SK-MEL-5 (cell line): ENCODE results near the gene PRM2. TPM values are rescaled to one million over a fixed set of nuclear protein-coding genes. Genes with fewer than 3 reads are reported as not detected.

Experiments used
- DNase-seq: peaks from one replicate; pipeline ENCODE4 v3.0.0-alpha.2; 2016; ENCODE audit warnings: low read depth, low spot score
- in situ Hi-C: cut with HindIII; loops from 2 replicates; pipeline ENCODE4 v1.10.0; 2016; ENCODE audit warnings: low sequenced_read_pairs, high pct_unique_total_duplicates, low pct_unique_long_range_greater_than_20kb
- total RNA-seq: library from RNA; depleted of rRNA; stranded (reverse); fragments of >200 nt; shearing (Covaris generic); gene quantifications from 2 replicates; pipeline ENCODE4 v1.2.3, GENCODE V29; 2014

Gene PRM2
- total RNA-seq, 1 experiment from 2014 or later = not detected

DNA sequence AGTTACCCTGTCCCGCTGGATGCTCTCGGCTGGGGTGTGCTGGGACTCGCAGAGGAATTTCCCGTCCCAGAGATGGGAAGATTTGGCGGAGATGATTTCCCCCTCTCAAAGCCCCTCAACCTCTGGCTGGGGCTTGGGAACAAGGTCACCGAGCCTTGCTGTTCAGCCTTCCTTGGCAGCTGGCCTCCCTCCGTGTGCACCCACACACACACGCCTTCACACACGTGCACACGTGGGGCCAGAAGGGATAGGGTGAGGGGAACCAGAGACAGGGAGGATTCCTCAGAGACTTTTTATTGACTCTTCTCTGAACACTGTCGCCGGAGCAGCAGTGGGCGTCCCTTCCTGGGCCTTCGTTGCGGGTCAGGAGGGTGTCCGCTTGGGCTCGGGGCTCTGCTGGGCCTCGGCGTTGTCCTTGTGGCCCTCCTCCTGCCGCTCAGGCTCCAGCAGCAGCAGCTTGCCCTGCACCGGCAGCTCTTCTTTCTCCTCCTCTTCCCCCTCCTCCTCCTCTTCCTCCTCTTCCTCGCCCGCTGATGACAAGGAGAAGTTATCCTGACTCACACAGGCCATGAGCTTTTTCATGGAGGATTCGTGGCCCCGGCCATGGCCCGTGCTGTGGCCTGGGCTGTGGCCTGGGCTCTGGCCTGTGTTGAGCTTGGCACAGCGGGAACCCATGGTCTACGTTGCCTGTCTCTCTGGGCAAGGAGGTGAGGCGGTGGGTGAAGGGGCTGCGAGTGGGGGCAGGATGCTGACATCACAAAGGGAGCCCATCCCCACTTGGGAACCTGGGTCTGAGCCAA is 3.2 kb downstream of the PRM2 start, which contains the start of gene PRM3:
Gene PRM3, minus strand, starts transcription at position 709 of the 800 bp plus-strand sequence. Its CDS starts 34 bp downstream, at position 675.
- in situ Hi-C loops = no loop called here
- DNase-seq = no peak

DNA sequence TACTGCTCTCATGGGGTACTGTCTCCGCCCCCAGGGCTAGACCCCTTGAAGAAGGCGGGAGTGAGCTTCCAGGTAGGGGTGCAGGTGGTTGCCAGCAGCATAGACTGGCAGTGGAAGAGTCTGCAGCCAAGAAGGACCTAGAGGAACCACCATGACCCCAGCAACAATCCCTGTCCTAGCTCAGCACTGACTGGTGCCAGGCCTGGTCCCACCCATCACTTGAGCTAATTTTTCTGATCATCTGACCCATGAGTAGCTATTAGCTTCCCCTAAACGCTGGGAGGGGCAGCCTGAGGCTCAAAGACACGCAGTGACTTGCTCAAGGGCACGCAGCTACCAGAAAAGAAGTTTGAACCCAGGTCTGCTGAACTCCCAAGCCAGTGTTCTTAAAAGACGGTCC is 3.8 kb downstream of the PRM2 start:
- in situ Hi-C loops = no loop called here

DNA sequence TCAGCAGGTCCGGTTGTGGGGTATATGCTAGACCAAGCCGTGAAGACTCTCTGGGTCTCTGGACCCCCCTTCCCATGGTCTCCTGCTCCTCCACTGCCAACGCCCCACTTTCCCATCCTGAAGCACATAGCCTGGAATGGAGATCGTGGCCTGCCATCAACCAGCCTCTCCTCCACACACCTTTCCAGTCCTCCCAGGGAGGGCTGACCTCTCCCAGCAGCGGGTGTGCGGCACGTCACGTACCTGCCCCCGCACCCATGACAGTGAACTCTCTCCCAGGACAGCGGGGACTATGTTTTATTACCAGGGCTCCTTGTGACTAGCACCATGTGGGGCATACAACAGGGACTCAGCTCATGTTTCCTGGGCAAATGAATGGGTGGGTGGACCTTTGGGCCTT is 4.7 kb downstream of the PRM2 start:
- DNase-seq = no peak
- in situ Hi-C loops = no loop called here

More for the DNA sequence above, 3.8 kb downstream of the PRM2 start:
- no peak for DNase-seq

DNA sequence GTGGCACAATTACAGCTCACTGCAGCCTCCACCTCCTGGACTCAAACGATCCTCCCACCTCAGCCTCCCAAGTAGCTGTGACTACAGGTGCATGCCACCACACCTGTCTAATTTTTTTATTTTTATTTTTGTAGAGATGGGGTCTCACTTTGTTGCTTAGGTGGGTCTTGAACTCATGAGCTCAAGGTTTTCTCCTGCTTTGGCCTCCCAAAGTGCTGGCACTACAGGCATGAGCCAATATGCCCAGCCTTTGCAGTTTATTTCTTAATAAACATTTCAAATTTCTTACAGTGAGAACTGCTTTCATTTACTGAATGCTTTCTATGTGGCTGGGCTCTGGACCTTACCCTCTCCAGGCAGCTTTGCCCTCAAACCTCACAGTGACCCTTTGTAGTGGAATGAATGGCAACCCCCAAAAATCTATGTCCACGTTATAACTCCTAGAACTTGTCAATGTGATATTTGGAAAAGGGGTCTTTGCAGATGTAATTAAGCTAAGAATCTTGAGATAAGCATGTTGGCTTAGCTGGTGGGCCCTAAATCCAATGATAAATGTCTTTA is 5.6 kb downstream of the PRM2 start:
- in situ Hi-C loops = no loop called here
- no peak for DNase-seq

DNA sequence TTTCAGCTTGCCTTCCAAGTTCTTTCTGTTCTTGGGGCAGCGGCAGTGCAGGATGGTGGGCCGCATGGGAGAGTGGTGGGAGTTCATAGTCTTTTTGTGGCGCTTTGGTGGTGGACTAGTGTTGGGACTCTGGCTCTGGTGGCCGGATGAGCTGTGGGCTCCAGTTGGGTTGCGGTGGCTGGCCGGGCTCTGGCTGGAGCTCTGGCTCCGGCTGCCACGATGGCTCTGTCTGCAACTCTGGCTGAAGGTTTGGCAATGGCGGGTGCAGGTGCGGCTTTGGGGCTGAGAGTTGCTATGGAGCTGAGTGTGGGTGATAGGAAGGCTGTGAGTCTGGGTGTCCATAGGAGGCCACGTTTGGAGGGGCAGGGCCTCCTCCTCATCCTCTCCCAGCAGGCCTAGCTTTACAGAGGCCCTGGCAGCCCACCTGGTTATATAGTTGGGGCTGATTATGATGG is 7.3 kb downstream of the PRM2 start, which contains the start of gene TNP2:
Gene TNP2, minus strand, starts transcription at position 405 of the 455 bp plus-strand sequence. Its CDS starts 63 bp downstream, at position 342.
- no peak for DNase-seq
- in situ Hi-C loops = no loop called here

DNA sequence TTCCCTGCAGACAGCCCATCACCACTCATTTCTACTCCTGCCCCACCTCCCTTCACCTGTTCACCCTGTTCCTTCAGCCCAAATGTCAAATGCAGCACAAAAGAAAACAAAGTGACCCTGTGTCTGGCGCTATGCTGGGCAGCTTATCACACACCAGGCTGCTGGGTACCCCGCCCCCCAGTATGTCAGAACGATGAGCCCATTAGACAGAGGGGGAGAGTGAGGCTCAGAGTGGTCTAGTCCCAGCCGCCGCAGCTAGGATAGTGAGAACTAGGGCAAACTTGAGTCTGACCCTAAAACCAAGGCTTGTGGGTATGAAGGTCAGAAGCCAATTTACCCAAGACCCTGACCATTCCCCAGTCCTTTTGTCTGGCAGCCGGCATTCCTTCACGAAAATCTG is 11.2 kb downstream of the PRM2 start:
- in situ Hi-C loops = no loop called here
- DNase-seq = no peak

DNA sequence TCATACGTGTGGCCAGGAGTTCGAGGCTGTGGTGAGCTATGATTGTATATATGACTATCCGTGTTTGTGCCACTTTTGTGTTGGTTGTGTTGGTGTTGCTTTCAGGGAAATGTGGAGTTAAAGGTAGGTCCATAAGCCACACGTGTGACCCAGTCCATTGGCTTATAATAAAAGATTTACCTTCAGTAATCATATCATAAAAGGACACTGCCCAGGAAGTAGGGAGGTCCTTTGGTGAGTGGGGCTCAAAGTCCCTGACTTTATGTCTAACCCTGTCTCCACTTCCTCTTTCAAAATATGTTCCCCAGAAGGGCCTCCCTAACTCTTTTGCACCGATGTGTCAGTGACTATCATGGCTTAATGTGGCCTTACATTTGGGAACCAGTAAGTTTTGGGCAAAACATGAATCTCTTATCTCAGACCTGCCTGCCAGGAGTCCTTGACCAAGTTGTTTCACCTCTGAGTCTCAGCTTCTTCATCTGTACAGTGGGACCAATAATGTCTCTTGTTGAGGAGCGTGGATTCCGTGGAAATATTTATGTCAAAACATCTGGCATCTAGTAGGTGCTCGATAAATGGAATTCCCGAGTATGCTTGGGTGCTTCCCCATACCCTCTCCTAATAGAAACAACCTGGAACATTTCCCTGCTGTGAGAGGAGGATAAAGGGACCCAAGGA is 12.0 kb downstream of the PRM2 start:
- no peak for DNase-seq
- in situ Hi-C loops = no loop called here

DNA sequence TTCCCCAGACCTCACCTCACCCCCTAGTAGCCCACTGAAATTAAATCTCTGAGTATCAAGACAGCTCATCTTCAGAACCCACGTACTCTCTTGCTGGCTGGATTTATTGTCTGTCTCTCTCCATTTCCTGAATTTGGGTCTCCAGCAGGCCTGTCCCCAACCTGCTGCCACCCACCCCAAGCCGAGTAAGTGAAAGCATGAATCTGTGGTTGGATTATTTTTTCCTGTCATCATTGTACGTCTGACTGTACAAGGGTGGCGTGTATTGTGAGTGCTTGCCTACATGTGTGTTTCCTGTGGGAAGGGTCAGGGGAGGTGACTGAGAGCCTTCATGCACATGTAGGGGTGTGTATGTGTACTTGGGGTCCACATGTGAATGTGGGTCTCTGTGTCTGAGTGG is 12.5 kb downstream of the PRM2 start:
- no peak for DNase-seq
- in situ Hi-C loops = no loop called here

DNA sequence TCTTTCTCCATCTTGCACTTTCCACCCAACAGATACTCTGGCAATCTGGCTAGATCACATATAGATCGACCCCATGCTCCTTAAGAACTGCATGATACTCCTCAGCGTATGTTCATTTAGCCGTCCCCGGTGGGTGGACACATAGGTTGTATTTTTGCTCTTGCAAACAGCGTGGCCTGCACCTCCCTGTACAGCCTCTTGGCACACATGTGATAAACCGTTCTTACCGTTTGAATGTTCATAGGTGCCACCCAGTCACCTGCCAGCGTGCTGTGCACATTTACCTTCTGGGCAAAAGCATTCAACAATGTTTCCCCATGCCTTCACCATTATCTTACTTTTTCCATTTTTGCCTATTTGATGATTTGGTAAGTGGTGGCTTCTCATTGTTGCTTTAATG is 13.4 kb downstream of the PRM2 start:
- no peak for DNase-seq
- in situ Hi-C loops = no loop called here

DNA sequence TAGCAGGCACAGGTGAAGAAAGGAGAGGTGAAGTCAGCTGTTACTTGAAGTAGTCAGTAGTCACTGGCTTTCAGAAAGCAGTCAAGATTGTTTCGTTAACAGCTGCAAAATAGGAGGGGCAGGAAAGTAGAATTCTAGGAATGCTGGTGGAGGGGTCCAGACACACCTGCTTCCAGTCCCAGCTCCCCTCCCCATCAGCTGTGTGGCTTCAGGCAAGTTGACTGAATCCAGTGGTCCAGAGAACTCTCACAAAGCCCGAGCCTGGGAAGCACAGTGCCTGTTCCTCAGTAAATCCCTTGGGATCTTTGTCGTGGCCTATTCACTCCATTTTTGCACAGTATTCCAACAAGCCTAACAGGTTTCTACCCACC is 15.7 kb downstream of the PRM2 start:
- no peak for DNase-seq
- in situ Hi-C loops = no loop called here

DNA sequence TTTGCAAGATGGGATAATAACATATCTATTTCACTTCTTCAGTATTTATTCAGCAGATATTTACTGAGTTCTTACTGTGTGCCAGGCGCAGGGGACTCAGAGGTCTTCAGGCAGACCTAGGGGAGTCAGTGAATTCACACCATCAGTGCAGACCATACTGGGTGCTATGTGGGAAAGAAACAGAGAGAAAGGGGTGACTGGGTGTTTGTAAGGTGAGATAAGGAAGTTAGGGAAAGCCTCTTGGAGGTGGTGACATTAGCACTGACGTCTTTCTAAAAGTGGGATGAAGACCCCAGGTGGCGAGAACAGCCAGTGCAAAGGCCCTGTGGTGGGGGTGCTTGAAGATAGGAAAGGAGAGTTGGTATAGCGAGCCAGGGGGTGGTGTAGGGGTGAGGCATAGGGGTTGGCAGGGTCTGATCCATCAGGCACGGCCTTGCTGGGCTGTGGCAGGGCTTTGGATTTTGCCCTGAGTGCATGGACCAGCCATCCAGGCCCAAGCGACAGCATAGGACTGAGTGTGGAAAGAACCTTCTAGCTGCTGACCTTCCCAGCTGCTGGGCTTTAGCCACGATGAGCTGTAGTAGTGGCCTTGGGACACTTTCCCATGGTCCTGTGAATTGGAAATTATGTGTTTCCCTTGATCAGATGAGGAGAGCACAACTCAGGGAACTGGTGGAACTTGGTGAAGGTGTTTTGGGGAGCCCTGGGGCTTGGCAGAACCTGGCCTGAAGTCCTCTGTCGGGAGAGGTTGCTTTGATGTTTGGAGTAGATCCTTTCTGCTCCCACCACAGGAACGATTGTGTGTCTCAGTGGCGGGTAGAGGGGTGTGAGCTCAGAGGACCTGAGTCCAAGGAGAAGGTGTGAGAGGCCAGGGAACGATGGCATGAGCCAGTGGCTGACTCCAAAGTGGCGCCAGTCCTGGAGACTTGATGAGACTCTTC is 16.4 kb downstream of the PRM2 start:
- in situ Hi-C loops = no loop called here
- DNase-seq = no peak

DNA sequence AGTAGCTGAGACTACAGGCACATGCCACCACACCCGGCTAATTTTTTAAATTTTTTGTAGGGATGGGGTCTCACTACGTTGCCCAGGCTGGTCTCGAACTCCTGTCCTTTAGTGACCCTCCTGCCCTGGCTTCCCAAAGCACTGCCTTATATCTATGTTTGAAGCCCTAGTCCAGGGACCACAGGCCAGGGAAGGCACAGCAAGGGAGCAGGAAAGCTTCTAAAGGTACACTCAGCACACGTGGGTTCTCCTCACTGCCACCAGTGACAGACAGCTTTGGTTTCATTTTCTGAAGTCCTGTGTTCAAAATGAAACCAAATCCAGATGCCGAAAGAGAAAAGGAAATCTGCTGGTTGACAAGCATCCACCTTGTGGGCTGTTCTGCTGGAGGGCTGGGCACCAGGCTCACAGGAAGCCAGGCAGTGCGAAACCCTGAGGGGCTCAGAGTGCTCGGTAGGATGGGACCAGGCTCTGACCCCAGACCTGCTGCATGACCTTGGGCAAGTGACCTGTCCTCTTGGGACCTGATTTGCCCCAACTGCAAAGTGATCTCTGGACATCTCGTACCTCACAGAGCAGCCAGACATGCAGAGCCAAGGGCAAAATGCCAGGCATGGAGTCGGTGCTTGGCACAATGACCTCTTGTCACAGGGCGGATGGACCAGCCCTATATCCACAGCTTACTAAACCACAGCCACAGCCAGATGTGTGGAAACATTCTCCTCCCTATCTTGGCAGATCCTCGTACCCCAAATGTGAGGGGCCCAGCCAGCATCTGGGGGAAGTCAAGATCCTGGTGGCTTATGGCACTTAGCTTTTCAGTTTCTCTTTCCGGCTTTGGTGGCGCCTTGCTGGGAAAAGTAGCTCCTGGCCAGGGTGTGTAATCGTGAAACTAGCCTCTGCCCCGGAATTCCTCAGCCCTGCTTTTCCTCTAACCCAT is 17.5 kb downstream of the PRM2 start:
- in situ Hi-C loops = no loop called here
- peak; percentile 24 for DNase-seq

DNA sequence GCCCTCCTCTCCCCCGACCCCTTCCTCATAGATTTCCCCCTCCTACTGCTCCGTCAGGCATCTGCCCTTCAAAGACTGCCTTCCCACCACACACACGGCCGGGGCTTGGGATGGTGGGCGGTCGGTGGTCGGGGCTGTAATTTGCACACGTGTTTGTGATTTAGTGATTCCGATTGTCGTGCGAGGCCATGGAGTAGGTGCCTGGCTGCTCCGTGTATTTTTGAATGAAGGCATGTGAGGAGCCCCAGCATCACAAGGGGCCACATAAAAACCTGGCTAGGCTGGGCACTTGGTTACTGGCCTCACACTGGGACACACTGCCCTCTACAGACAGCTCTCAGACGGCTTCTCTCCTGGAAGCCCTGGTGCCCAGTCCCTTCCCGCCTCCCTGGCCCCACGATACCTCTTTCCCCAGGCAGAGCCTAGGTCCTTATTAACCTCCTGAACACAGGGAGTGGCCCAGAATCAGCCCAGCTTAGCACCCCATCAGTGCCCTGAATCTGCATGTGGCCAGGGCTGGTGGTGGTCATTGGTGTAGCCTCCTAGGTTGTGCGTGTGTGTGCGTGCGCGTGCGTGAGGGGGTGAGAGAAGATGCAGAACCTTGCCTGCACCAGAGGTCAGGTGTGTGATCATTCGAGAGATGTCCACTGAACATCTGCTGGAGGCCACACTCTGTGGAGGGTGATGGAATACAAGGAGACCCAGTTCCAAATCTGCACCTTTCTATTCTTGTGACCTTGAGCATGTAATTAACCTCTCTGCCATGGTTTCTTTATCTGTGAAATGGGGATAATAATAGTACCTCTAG is 18.9 kb downstream of the PRM2 start:
- in situ Hi-C loops = no loop called here
- DNase-seq = peak; percentile 87

DNA sequence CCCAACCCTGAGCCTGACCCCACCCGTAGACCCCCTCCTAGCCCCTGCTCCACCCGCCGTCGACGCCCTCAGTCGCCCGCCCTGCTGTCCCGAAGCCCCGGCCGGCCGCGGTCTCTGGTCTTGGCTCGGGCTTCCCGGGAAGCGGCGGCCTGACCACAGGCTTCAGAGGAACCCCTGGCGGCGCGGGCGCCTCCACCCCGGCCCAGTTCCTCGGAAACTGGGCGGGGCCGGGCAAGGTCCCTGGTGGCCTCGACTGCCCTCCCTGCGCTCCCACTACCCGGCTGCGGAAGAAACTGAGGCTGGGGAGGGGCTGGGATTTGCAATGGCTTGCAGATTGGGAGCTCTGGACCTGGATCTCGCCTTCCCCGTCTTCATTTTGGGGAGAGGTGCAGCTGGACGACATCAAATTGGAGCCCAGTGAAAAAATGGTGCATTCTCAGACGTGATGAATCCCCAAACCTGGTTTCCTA is 19.6 kb downstream of the PRM2 start:
- DNase-seq = peak; percentile 26
- in situ Hi-C loops = no loop called here

DNA sequence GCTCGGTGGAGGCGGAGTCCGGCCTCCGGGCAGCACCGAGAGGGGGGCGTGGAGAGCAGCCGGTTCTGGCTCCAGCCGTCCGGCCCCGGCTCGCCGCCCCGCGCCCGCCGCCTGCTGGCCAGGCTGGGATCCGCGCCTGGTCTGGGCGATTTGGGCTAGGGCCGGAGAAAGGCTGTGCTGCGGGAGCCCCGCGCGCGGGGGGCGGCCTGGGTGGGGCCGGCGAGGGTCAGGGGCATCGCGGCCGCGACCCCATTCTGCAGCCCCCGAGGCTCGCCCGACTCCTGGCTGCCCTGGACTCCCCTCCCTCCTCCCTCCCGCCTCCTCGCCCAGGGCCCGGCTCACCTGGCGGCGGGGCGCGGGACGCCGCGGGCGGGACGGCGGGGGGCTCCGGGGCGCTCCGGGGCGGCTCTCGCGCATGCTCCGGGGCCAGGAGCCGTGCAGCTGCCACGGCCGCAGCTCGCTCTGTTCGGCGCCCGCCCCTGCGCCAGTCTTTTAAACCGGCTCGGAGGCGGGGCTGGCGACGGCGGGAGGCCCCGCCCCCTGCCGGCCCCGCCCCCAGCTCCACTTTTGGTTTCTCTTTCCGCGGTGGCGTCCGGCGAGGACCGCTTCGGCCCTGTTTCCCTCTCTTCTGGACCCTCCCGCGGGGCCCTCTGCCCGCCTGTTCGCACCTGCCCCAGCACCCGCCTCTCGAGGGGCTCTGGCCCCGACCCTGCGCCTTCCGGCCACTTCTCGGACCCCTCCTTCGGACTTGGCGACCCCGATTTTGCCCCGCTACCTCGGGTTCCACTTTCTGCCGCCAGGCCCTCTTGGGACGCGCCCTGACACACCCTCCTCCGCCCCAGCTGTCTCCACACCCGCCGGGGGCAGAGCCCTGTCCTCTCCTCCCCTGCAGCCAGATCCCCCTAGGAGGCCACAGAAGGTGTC is 20.3 kb downstream of the PRM2 start, which contains the start of gene SOCS1:
Gene SOCS1, minus strand, starts transcription at position 468 of the 924 bp plus-strand sequence. CDS start 726 bp downstream, outside the sequence.
- in situ Hi-C loops = no loop called here
- peak; percentile 74 for DNase-seq
